Measurements from ENCODE around the gene GALNT17. TPM values are rescaled to one million over a fixed set of nuclear protein-coding genes. Genes with fewer than 3 reads are reported as not detected.
A peak's percentile ranks its signal among the peaks of the same experiment; 100 is the strongest.

Gene GALNT17
- total RNA-seq, 2 donors from 2014 or later: 46.7 to 58.1 TPM

- Histone ChIP-seq H3K36me3 (no peaks in the 10 kb centered on the region), H3K4me1 (replicated peaks) (peaks cover 3% of the 10 kb centered on the region), H3K27me3 (replicated peaks; ENCODE audit: insufficient read depth) (no peaks in the 10 kb centered on the region), H3K9me3 (no peaks in the 10 kb centered on the region), H3K27ac (peak overlapping the region; percentile 59 to 77), H3K4me3 (no peak overlapping the region)
- peak; percentile 46 for DNase-seq (ENCODE audit: low spot score)
- intact Hi-C loops (cut with DNase I): loop anchor here (2.0 to 5.0 kb wide), 3 partner anchors 33 to 493 kb away; no protein-coding TSS in a partner anchor
- WGBS: 21% methylated on average over 8 of the region's 8 CpGs
- TF ChIP-seq POLR2AphosphoS5 (IDR thresholded peaks at IDR 0.05): peak; percentile 63
- no peak for TF ChIP-seq POLR2A (IDR thresholded peaks at IDR 0.05)
Observed at GRCh38 chr7:71239586-71240268, 107.8 kb downstream of the GALNT17 start.

- H3K27ac ChIP-seq: no peak overlapping the region
- 60% methylated on average over 8 of the region's 8 CpGs for WGBS
- no peak for TF ChIP-seq POLR2AphosphoS5 (IDR thresholded peaks at IDR 0.05)
- no peak for TF ChIP-seq POLR2A (IDR thresholded peaks at IDR 0.05)
- TF ChIP-seq, protein P1, sequence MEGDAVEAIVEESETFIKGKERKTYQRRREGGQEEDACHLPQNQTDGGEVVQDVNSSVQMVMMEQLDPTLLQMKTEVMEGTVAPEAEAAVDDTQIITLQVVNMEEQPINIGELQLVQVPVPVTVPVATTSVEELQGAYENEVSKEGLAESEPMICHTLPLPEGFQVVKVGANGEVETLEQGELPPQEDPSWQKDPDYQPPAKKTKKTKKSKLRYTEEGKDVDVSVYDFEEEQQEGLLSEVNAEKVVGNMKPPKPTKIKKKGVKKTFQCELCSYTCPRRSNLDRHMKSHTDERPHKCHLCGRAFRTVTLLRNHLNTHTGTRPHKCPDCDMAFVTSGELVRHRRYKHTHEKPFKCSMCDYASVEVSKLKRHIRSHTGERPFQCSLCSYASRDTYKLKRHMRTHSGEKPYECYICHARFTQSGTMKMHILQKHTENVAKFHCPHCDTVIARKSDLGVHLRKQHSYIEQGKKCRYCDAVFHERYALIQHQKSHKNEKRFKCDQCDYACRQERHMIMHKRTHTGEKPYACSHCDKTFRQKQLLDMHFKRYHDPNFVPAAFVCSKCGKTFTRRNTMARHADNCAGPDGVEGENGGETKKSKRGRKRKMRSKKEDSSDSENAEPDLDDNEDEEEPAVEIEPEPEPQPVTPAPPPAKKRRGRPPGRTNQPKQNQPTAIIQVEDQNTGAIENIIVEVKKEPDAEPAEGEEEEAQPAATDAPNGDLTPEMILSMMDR (IDR thresholded peaks at IDR 0.05): no peak
- no peaks in the 10 kb centered on the region for H3K9me3 ChIP-seq
- H3K27me3 ChIP-seq (replicated peaks; ENCODE audit: insufficient read depth): no peaks in the 10 kb centered on the region
- intact Hi-C loops (cut with DNase I): loop anchor here (5.0 kb wide), 1 partner anchor 488 kb away; no protein-coding TSS in a partner anchor
- H3K4me1 ChIP-seq (replicated peaks): no peaks in the 10 kb centered on the region
- H3K36me3 ChIP-seq: no peaks in the 10 kb centered on the region
- no peak overlapping the region for H3K4me3 ChIP-seq
- DNase-seq (ENCODE audit: low spot score): no peak
Observed at GRCh38 chr7:71243736-71244410, 111.9 kb downstream of the GALNT17 start.

DNA sequence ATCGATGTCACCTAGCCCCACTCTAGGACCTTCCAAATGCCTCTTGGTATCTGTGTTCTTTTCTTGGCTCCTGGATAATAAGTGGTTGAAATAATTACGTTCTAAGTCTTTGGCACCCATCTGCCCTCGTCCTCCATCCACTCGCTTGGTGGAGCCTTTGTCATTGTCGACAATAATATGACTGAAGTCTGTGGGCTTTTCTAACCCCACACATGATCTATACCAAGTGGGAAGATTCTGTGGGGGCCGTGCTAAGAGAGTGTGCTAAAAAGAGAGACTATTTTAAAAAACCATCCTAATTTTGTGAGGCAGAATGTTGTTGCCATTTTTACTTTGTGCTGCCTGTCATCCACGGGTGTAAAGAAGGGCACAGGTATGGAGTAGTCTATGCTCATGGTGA lies 113.1 kb downstream of the GALNT17 start:
- WGBS: 82% methylated on average over 7 of the region's 7 CpGs
- Histone ChIP-seq H3K27me3 (replicated peaks; ENCODE audit: insufficient read depth) (no peaks in the 10 kb centered on the region), H3K4me1 (replicated peaks) (no peaks in the 10 kb centered on the region), H3K27ac (no peak overlapping the region), H3K36me3 (no peaks in the 10 kb centered on the region), H3K9me3 (no peaks in the 10 kb centered on the region), H3K4me3 (no peak overlapping the region)
- DNase-seq (ENCODE audit: low spot score): no peak
- TF ChIP-seq POLR2AphosphoS5 (IDR thresholded peaks at IDR 0.05): no peak
- TF ChIP-seq POLR2A (IDR thresholded peaks at IDR 0.05): no peak
- TF ChIP-seq, protein P1 (IDR thresholded peaks at IDR 0.05): no peak
- intact Hi-C loops (cut with DNase I): no loop called here

- 24% methylated on average over 6 of the region's 6 CpGs for WGBS
- H3K4me3 ChIP-seq: no peak overlapping the region
- intact Hi-C loops (cut with DNase I): no loop called here
- H3K4me1 ChIP-seq (replicated peaks): no peaks in the 10 kb centered on the region
- no peaks in the 10 kb centered on the region for H3K27me3 ChIP-seq (replicated peaks; ENCODE audit: insufficient read depth)
- H3K27ac ChIP-seq: peak overlapping the region; percentile 36 to 49
- H3K9me3 ChIP-seq: no peaks in the 10 kb centered on the region
- peak; percentile 83 for TF ChIP-seq POLR2AphosphoS5 (IDR thresholded peaks at IDR 0.05)
- no peak for TF ChIP-seq POLR2A (IDR thresholded peaks at IDR 0.05)
- TF ChIP-seq, protein P1 (IDR thresholded peaks at IDR 0.05): no peak
- H3K36me3 ChIP-seq: no peaks in the 10 kb centered on the region
- DNase-seq (ENCODE audit: low spot score): peak; percentile 71
Observed at GRCh38 chr7:71251706-71252105, 119.8 kb downstream of the GALNT17 start.

- Histone ChIP-seq H3K36me3 (no peaks in the 10 kb centered on the region), H3K9me3 (no peaks in the 10 kb centered on the region), H3K27ac (no peak overlapping the region), H3K27me3 (replicated peaks; ENCODE audit: insufficient read depth) (no peaks in the 10 kb centered on the region), H3K4me3 (no peak overlapping the region), H3K4me1 (replicated peaks) (no peaks in the 10 kb centered on the region)
- intact Hi-C loops (cut with DNase I): no loop called here
- TF ChIP-seq, protein P1 (IDR thresholded peaks at IDR 0.05): no peak
- TF ChIP-seq POLR2AphosphoS5 (IDR thresholded peaks at IDR 0.05) (no peak), POLR2A (IDR thresholded peaks at IDR 0.05) (no peak)
- WGBS: 70% methylated on average over 3 of the region's 3 CpGs
- no peak for DNase-seq (ENCODE audit: low spot score)
Observed at GRCh38 chr7:71254751-71255150, 122.8 kb downstream of the GALNT17 start.

Data from prostate gland (tissue), 2 donors.